B cell (primary cell): Measurements from ENCODE around the gene SYTL2. TPM values are rescaled to one million over a fixed set of nuclear protein-coding genes. Genes with fewer than 3 reads are reported as not detected.

Experiments used
- ATAC-seq: fragments of 200-7000 bp; cut with Tn5 transposase; one replicate; pipeline ENCODE4 v1.10.0; 2021; ENCODE audit warnings: low read depth, mild to moderate bottlenecking, moderate number of reproducible peaks, moderate library complexity
- CTCF ChIA-PET: fragments of 350-600 bp; sonication (Branson Sonifier 250); formaldehyde crosslinking; loops from one replicate; lab custom pipeline; 2021; ENCODE audit warnings: antibody characterized with exemption, inconsistent platforms; lab: Charles Lee
- POLR2A ChIA-PET: fragments of 350-600 bp; sonication (Branson Sonifier 250); formaldehyde crosslinking; loops from one replicate; lab custom pipeline; 2021; ENCODE audit warnings: antibody characterized with exemption; lab: Charles Lee
- DNase-seq: peaks from one replicate; pipeline ENCODE4 v3.0.0; 2013
- H2AFZ ChIP-seq: 2 replicates; pipeline ENCODE4 v1.6.1; 2012; ENCODE audit warnings: mild to moderate bottlenecking, low read depth, low read length; ENCODE audit not compliant: insufficient read depth, poor library complexity, severe bottlenecking
- H3K27ac ChIP-seq, 2 donors: 1 replicate in 1 of 2; 2 replicates in 1 of 2; pipeline ENCODE4 v1.5.1; 2012 to 2013; ENCODE audit warnings: low read length in 2 of 2, mild to moderate bottlenecking in 2 of 2, moderate library complexity in 1 of 2
- H3K27me3 ChIP-seq, 4 experiments: fragments of 200-600 bp in 1 of 4; sonication (generic) in 1 of 4; replicated peaks in 1 of 4; 1 replicate in 2 of 4; 2 replicates in 2 of 4; pipeline versions ENCODE4 v1.6.1 to v1.7.0; 2013 to 2016; ENCODE audit warnings: low read length in 3 of 4, mild to moderate bottlenecking in 2 of 4, mixed read lengths in 1 of 4, moderate library complexity in 1 of 4; ENCODE audit not compliant: insufficient read depth in 4 of 4, control insufficient read depth in 3 of 4; ENCODE audit errors: control extremely low read depth in 1 of 4
- H3K36me3 ChIP-seq, 2 experiments: replicated peaks in 1 of 2; 1 replicate in 1 of 2; 2 replicates in 1 of 2; pipeline versions ENCODE4 v1.6.1 to v1.7.1; 2013; ENCODE audit warnings: low read length in 1 of 2; ENCODE audit not compliant: insufficient read depth in 2 of 2, control insufficient read depth in 1 of 2; ENCODE audit errors: control extremely low read depth in 1 of 2, extremely low read depth in 1 of 2
- H3K4me1 ChIP-seq, 2 donors: fragments of 200-600 bp in 1 of 2; sonication (generic) in 1 of 2; 1 replicate in 1 of 2; 2 replicates in 1 of 2; pipeline versions ENCODE4 v1.5.1 to v1.6.1; 2013 to 2017; ENCODE audit warnings: low read length in 2 of 2; ENCODE audit not compliant: control insufficient read depth in 2 of 2, insufficient read depth in 2 of 2
- H3K4me2 ChIP-seq: replicated peaks from 2 replicates; pipeline ENCODE3; 2012; ENCODE audit warnings: mild to moderate bottlenecking, low read depth, low read length; ENCODE audit not compliant: poor library complexity, severe bottlenecking
- H3K4me3 ChIP-seq, 5 experiments: fragments of 200-600 bp in 1 of 5; sonication (generic) in 1 of 5; 1 replicate in 3 of 5; 2 replicates in 2 of 5; pipeline versions ENCODE4 v1.5.1 to v1.7.0; 2011 to 2016; ENCODE audit warnings: low read length in 4 of 5, mild to moderate bottlenecking in 4 of 5, low read depth in 2 of 5, control low read depth in 1 of 5, moderate library complexity in 1 of 5; ENCODE audit not compliant: insufficient read depth in 1 of 5; ENCODE audit errors: control extremely low read depth in 1 of 5, extremely low read depth in 1 of 5
- H3K79me2 ChIP-seq: fragments of 200-600 bp; sonication (generic); one replicate; pipeline ENCODE4 v1.6.0; 2016; ENCODE audit warnings: low read length; ENCODE audit not compliant: control insufficient read depth, insufficient read depth
- H3K9ac ChIP-seq: fragments of 200-600 bp; sonication (generic); 2 replicates; pipeline ENCODE4 v1.6.1; 2017; ENCODE audit warnings: mild to moderate bottlenecking, low read length, moderate library complexity
- H3K9me3 ChIP-seq, 3 donors: one replicate each; pipeline versions ENCODE4 v1.6.1 to v1.7.1; 2013; ENCODE audit warnings: low read length in 2 of 3; ENCODE audit not compliant: control insufficient read depth in 2 of 3, insufficient read depth in 1 of 3; ENCODE audit errors: control extremely low read depth in 1 of 3
- H4K20me1 ChIP-seq: 2 replicates; pipeline ENCODE4 v1.6.0; 2012; ENCODE audit warnings: mild to moderate bottlenecking, low read length; ENCODE audit not compliant: insufficient read depth, control insufficient read depth, poor library complexity, severe bottlenecking
- H3K27ac Mint-ChIP-seq: one replicate; pipeline ENCODE4 v1.8.0; 2021; ENCODE audit warnings: mixed read lengths
- H3K27me3 Mint-ChIP-seq: one replicate; pipeline ENCODE4 v1.8.0; 2021; ENCODE audit warnings: mixed read lengths
- H3K4me1 Mint-ChIP-seq: one replicate; pipeline ENCODE4 v1.8.0; 2021; ENCODE audit warnings: mixed read lengths
- H3K4me3 Mint-ChIP-seq: one replicate; pipeline ENCODE4 v1.8.0; 2021; ENCODE audit warnings: mixed read lengths
- H3K9me3 Mint-ChIP-seq: one replicate; pipeline ENCODE4 v1.8.0; 2022; ENCODE audit warnings: mixed read lengths; ENCODE audit not compliant: insufficient read depth
- CTCF ChIP-seq: fragments of 200-600 bp; IDR thresholded peaks from one replicate; pipeline ENCODE4 v1.8.0; 2022; ENCODE audit warnings: antibody characterized with exemption, mild to moderate bottlenecking
- EZH2 ChIP-seq: IDR thresholded peaks from 2 replicates; pipeline ENCODE4 v1.6.1; 2012; ENCODE audit warnings: borderline replicate concordance, low read depth, mild to moderate bottlenecking, moderate library complexity, low read length; ENCODE audit not compliant: insufficient read depth, poor library complexity, severe bottlenecking
- WGBS: methylation state at CpG from one replicate; pipeline ENCODE4 v1.1.5; 2013; ENCODE audit warnings: missing lambda C conversion rate; ENCODE audit not compliant: insufficient coverage; 5-methylcytosine and 5-hydroxymethylcytosine counted together
- intact Hi-C: fragments of 100-400 bp; cut with micrococcal nuclease; formaldehyde crosslinking; loops from one replicate; pipeline ENCODE4 v1.10.0; 2022
- polyA plus RNA-seq: library from polyadenylated mRNA; depleted of rRNA; stranded (reverse); fragments of >200 nt; gene quantifications from 2 replicates; pipeline ENCODE4 v1.2.3, GENCODE V29; 2012
- total RNA-seq, 2 donors: library from RNA; stranded (reverse); fragments of 120-200 nt in 1 of 2; gene quantifications; 1 replicate in 1 of 2; 2 replicates in 1 of 2; pipeline versions ENCODE4 v1.2.3 to v1.2.4, GENCODE V29; 2013 to 2022

The SYTL2 gene
- total and polyA plus RNA-seq, 2 donors (not counting 1 experiment from before 2014, with no cell fraction given) = 0.86 to 2.9 TPM

GRCh38 chr11:85710917-85711316, 100.0 kb downstream of the SYTL2 start:
- Histone ChIP-seq H3K36me3 (no peaks in the 10 kb centered on the region), H3K79me2 (no peaks in the 10 kb centered on the region), H3K9ac (no peak overlapping the region), H3K4me3 (no peak overlapping the region), H3K27ac (no peak overlapping the region), H3K9me3 (no peaks in the 10 kb centered on the region), H4K20me1 (no peaks in the 10 kb centered on the region), H2AFZ (no peak overlapping the region), H3K27me3 (no peaks in the 10 kb centered on the region), H3K4me1 (no peaks in the 10 kb centered on the region), H3K4me2 (no peak overlapping the region)
- ChIA-PET POLR2A (no interaction called here), CTCF (no interaction called here)
- intact Hi-C loops = no loop called here
- 100% methylated on average over 3 of the region's 5 CpGs for WGBS
- Mint-ChIP-seq H3K27ac (no peak overlapping the region), H3K27me3 (no peaks in the 10 kb centered on the region), H3K9me3 (no peaks in the 10 kb centered on the region), H3K4me3 (no peak overlapping the region), H3K4me1 (no peaks in the 10 kb centered on the region)
- TF ChIP-seq EZH2 = no peak
- no peak for ATAC-seq
- DNase-seq = no peak

- Histone ChIP-seq H3K36me3 (no peaks in the 10 kb centered on the region), H3K4me2 (no peak overlapping the region), H3K4me1 (no peaks in the 10 kb centered on the region), H2AFZ (no peak overlapping the region), H3K9me3 (no peaks in the 10 kb centered on the region), H3K9ac (no peak overlapping the region), H3K27ac (no peak overlapping the region), H3K79me2 (no peaks in the 10 kb centered on the region), H3K4me3 (no peak overlapping the region), H3K27me3 (no peaks in the 10 kb centered on the region), H4K20me1 (no peaks in the 10 kb centered on the region)
- TF ChIP-seq CTCF (no peak), EZH2 (no peak)
- Mint-ChIP-seq H3K27me3 (no peaks in the 10 kb centered on the region), H3K9me3 (no peaks in the 10 kb centered on the region), H3K27ac (no peak overlapping the region), H3K4me3 (no peak overlapping the region), H3K4me1 (no peaks in the 10 kb centered on the region)
- intact Hi-C loops = no loop called here
- POLR2A ChIA-PET = no interaction called here
- no CpG with 5 or more reads among the region's 5 CpGs for WGBS
- CTCF ChIA-PET = no interaction called here
- DNase-seq (no peak), ATAC-seq (no peak)
These were observed 100.8 kb downstream of the SYTL2 start for GRCh38 chr11:85709941-85710702.
